Measurements from ENCODE around the gene ENKD1.

DNA sequence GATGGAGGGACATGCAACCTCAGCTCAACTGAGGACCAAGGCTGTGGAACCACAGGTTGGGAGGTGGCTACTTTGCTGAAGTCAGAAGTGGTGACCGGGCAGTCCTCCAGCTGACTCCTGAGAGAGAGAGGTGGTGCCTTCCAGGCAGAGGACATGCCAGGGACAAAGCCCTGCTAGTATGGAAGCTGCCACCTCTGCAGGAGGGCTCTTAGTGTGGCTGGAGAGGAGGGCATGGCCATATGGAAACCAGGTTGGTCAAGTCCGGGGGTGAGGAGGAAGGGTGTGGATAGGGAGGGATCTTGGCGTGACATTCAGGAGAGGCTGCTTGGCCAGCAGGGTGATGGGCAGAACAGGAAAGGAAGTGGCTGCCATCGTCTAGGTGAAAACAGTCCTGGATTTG lies 5.8 kb upstream of the ENKD1 start:
- TF ChIP-seq, protein P1, sequence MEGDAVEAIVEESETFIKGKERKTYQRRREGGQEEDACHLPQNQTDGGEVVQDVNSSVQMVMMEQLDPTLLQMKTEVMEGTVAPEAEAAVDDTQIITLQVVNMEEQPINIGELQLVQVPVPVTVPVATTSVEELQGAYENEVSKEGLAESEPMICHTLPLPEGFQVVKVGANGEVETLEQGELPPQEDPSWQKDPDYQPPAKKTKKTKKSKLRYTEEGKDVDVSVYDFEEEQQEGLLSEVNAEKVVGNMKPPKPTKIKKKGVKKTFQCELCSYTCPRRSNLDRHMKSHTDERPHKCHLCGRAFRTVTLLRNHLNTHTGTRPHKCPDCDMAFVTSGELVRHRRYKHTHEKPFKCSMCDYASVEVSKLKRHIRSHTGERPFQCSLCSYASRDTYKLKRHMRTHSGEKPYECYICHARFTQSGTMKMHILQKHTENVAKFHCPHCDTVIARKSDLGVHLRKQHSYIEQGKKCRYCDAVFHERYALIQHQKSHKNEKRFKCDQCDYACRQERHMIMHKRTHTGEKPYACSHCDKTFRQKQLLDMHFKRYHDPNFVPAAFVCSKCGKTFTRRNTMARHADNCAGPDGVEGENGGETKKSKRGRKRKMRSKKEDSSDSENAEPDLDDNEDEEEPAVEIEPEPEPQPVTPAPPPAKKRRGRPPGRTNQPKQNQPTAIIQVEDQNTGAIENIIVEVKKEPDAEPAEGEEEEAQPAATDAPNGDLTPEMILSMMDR (IDR thresholded peaks at IDR 0.05) = no peak
- no peak for TF ChIP-seq POLR2A (IDR thresholded peaks at IDR 0.05)
